A673 (cell line): ENCODE data around the gene UNC13B.

Source experiments
- EZH2 ChIP-seq: fragments of 200-600 bp; sonication (generic); IDR thresholded peaks from 2 replicates; pipeline ENCODE4 v1.6.1; 2017; ENCODE audit warnings: borderline replicate concordance, low read depth, mild to moderate bottlenecking, mixed read lengths, antibody characterized with exemption, low read length; ENCODE audit not compliant: poor library complexity, severe bottlenecking
- TF ChIP-seq, protein P1 (sequence below): fragments of 300-800, 200-600 bp; sonication (generic); conservative IDR thresholded peaks from 2 replicates; pipeline ENCODE4 v1.5.1; 2017; ENCODE audit warnings: low read depth, mild to moderate bottlenecking, antibody characterized with exemption, low read length, moderate library complexity, mixed read lengths

GRCh38 chr9:35374436-35374835 lies 212.6 kb downstream of the UNC13B start:
- TF ChIP-seq, protein P1, sequence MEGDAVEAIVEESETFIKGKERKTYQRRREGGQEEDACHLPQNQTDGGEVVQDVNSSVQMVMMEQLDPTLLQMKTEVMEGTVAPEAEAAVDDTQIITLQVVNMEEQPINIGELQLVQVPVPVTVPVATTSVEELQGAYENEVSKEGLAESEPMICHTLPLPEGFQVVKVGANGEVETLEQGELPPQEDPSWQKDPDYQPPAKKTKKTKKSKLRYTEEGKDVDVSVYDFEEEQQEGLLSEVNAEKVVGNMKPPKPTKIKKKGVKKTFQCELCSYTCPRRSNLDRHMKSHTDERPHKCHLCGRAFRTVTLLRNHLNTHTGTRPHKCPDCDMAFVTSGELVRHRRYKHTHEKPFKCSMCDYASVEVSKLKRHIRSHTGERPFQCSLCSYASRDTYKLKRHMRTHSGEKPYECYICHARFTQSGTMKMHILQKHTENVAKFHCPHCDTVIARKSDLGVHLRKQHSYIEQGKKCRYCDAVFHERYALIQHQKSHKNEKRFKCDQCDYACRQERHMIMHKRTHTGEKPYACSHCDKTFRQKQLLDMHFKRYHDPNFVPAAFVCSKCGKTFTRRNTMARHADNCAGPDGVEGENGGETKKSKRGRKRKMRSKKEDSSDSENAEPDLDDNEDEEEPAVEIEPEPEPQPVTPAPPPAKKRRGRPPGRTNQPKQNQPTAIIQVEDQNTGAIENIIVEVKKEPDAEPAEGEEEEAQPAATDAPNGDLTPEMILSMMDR = no peak
- TF ChIP-seq EZH2 = no peak
